Stimulated activated CD4-positive, alpha-beta T cell treated with anti-CD3 and anti-CD28 coated beads, Interleukin-15, amount 100 ng/mL, for 48 hours (primary cell): ENCODE data around the gene XRN1.
"Not testable (repeated sequence)": the region's sequence is repeated elsewhere in the genome, so short reads cannot be mapped to it uniquely, and the experiment has no call there.

ENCODE experiments used
- DNase-seq, 2 donors: peaks; one replicate each; pipeline ENCODE4 v3.0.0-alpha.2; 2020; ENCODE audit warnings: low read depth in 2 of 2

Gene XRN1

DNA sequence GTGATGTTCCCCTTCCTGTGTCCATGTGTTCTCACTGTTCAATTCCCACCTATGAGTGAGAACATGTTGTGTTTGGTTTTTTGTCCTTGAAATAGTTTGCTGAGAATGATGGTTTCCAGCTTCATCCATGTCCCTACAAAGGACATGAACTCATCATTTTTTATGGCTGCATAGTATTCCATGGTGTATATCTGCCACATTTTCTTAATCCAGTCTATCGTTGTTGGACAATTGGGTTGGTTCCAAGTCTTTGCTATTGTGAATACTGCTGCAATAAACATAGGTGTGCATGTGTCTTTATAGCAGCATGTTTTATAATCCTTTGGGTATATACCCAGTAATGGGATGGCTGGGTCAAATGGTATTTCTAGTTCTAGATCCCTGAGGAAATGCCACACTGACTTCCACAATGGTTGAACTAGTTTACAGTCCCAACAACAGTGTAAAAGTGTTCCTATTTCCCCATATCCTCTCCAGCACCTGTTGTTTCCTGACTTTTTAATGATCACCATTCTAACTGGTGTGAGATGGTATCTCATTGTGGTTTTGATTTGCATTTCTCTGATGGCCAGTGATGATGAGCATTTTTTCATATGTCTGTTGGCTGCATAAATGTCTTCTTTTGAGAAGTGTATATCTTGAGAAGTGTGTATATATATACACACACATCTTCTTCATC is 123.4 kb downstream of the XRN1 start:
- DNase-seq: not testable (repeated sequence)

DNA sequence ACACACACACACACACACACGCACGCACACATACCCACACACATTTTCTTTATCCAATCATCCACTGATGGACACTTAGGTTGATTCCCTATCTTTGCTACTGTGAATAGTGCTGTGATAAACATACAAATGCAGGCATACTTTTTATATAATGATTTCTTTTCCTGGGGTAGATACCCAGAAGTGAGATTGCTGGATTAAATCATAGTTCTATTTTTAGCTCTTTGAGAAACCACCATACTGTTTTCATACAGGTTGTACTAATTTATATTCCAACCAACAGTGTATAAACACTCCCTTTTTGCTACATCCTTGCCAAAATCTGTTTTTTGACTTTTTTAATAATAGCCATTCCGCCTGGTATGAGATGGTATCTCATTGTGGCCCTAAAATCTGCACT is 127.9 kb downstream of the XRN1 start:
- DNase-seq: no peak

DNA sequence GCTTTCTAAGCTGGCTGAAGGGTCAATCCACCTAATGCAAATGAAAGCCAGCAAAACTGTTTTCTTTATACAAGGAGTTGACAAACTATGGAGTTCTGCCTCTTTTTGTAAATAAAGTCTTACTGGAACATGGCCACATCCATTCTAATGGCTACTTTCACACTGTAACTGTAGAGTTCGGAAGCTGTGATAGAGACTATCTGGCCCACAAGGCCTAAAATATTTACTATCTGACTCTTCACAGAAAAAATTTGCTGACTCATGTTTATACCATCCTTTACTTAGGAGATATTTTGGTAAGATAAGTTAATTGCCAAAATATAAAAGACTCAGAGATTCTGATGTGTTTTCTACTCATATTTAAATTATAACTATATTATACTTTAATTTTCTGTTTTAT is 128.7 kb downstream of the XRN1 start:
- DNase-seq: no peak

DNA sequence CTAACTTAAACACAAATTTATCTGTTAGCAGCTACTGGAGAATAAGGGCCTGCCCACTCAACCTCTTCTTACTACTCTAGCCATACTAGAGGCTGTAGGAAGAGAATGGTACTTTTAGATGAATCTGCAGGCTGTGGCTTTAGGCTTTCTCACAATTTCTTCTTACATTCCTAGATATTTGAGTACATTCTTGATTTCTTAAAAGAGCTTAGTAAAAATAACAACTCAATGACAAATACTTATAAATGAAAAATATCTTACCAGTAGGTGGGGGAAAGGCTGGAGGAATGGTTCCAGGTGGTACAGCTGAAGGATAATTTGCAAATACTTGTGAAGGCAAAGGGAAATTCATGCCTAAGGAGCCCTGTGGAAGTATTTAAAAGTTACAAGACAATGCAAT is 129.5 kb downstream of the XRN1 start:
- no peak for DNase-seq

DNA sequence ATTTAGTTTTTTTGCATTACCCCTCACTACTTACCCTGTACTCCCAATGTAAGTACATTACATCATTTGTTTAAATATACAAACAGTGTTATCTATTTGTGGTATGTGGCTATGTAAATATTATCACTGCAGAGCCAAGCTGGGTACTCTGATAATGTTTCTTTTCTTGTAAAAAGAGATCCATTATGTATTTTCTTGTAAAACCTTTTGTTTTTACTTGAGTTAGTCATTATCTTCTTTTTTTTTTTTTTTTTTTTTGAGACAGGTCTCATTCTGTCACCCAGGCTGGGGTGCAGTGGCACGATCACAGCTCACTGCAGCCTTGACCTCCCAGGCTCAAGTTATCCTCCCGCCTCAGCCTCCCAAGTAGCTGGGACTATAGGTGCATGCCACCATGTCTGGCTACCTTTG is 131.9 kb downstream of the XRN1 start:
- not testable (repeated sequence) for DNase-seq

DNA sequence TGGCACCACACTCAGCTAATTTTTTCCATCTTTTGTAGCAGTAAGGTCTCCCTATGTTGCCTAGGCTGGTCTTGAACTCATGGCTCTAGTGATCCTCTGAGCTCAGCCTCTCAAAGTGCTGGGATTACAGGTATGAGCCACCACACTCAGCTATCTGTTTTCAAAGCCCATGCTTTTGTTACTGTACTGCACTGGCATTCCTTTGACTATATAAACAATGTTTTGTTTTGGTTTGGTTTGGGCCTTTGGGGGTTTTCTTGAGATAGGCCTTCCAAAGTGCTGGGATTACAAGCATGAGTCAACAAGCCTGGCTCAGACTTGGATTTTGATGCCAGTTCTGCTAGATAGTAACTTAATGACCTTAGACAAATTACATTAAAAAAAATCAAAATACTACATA is 132.8 kb downstream of the XRN1 start:
- no peak for DNase-seq

DNA sequence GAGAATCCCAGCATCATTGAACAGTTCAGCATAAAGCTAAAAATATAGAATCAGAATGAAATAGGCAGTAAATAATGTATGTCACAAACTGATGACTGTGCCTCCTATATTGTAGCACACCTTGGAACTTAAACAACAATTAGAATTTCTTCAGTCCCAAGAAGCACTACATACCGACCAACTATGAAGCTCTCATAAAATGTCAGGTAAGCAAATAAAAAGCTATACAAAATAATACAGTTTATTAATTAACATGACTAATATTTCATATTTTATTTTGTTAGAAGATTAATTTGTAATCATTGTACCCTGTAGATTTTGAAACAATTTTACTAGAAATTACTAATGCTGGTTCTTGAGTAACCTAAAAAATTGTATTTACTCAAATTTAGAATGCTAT is 137.4 kb downstream of the XRN1 start:
- DNase-seq: no peak

DNA sequence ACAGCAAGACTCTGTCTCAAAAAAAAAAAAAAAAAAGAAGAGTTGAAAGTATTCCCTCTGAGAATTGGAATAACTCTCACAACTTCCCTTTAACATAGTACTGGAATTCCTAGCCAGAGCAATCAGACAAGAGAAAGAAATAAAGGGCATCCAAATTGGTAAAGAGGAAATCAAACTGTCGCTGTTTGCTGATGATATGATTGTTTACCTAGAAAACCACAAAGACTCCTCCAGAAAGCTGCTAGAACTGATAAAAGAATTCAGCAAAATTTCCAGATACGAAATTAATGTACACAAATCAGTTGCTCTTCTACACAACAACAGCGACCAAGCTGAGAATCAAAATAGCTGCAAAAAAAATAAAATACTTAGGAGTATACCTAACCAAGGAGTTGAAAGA is 145.0 kb downstream of the XRN1 start:
- not testable (repeated sequence) for DNase-seq

DNA sequence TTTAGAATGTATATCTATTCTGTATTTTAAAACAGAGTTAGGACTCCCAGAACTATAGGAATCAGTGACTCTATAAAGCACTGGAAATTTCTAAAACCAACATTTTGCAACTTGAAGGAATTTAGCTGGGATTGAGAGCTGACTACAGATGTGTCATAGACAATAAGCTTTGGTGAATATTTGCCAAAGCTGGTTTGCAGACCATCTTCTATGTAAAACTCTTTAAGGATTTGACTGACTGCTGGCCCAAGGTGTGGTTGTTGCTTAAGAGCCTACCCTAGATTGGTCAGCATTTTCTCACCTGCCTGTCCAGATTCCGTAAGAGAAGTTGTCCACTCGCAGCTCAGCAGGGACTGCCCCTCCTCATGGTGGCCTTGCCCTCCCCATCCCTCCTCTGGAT is 149.2 kb downstream of the XRN1 start:
- DNase-seq: no peak

DNA sequence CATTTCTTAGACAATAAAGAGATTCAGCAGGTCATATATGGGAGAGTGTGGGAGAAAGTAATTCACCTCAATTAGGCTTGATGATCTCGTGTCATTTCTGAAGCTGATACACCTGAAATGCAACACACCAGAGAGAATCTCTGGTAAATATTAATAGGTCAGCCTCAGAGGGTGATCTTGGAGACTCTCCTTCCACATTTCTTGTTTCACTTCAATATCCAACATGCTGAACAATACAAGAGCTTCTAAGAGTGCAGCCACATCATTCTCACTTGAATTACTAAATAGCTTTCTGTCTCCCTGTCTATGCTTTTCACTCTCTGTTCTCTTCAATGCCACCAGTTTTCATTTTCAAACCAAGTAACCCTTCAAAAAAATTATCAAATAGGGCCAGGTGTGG is 151.3 kb downstream of the XRN1 start:
- no peak for DNase-seq

DNA sequence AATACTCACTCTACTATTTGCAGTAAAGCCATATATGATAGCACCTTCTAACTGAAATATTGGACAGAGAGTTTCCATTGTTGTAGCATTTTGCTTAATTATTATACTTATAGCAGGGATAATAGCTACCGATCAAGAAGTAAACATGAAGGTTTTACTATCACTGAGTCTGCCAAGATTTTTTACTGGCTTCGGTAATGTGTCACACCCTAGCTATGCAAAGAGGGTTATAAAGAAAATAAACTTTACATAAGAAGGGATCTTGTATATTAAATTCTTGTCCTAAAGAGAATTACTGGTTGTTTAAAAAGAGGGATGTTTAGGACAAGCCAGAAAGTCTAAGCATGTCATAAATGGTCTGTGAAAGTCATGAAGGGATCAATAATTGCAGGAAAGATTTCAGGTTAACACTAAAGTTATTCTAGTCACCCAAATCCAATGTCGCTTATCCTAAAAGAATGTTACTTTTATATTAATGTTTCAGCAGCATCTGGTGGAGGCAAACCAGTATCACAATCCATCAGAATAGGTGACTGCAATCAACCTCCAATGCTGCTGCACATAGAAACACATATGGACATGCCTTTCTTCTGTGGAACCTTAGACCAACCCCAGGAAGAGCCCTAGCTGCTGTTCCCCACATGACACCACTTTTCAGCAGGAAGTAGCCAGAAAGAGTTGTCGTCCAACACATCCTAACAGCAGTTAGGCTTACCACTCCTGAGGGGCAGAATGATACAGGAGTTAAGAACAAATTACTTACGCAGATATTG is 159.8 kb downstream of the XRN1 start:
- DNase-seq: no peak

DNA sequence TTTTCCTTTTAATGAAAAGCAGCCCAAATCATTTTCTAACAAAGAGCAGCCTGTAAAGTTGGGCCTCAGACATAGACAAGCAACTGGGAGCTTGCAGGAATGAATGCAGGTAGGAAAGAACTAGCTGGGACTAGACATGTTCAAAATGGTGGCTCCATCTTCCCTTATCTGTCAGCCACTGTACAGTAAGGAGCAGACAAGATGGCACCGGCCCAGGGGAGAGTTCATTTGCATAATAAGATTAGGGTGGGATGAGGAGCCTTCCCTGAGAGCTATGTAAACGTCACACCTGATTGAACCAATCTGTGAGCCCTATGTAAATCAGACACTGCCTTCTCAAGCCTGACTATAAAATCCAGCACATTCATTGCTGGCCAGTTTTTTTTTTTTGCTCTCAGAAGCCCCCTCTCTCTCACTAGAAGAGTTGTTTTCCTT is 162.7 kb downstream of the XRN1 start:
- DNase-seq: no peak

DNA sequence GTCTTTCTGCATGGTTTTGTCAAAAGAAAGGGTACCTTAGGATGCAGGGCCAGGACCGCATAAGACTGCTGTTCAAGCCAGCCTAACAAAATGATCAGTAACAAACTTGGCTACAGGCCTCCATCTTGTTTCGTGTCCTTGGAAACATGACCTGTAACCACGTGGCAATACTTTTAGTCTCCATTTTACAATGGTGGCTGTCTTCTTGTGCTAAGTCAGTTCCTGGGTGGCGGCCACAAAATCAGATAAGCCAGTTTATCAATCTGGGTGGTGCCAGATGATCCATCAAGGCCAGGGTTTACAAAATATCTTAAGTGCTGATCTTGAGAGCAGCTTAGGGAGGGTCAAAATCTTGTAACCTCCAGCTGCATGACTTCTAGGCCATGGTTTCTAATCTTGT is 165.3 kb downstream of the XRN1 start:
- DNase-seq: no peak

DNA sequence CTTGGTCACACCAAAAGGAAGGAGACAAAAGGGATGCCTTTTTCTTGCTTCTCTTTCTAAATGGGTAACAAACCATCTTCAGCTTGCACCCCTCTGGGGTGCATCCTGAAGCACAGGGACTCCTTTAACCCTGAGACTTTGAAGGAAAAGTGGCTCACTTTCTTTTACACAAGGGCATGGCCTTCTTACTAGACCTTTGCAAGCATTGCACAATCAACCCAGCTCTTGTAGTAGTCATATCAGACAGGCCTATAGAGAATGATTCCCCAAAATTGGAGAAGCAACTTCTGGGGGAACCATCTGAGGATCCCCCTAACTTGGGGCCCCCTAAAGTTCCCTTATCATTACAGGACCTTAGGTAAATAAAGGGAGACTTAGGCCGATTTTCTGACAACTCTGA is 166.4 kb downstream of the XRN1 start:
- DNase-seq: no peak

DNA sequence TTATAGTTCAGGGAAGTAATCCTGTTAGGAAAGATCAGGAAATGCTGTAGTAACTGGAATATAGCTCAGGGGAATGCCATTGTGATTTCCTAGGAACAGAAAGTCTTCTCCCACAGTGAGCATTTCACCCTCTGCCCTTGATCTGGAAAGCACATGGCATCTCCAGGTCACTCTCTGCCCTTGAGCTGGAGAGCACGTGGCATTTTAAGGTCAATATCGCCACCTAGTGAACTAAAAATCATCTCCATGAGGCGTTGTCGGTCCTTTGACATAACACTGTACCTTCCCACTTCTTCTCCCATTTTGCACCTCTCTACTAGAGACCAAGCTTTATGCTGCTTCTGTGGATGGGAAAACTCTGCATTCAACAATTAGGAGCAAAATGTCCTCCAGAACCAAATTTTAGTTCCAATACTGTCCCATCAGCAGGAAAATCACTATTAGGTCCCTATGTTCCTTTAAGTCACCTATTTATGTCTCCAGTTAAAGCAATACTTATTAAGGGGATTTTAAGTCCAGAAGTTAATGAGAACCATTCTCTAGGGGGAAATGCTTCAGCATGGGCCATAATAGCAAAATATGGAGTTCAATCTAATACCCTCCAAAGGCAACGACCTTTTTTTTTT is 167.8 kb downstream of the XRN1 start:
- DNase-seq: peak in 1 of 2 donors; percentile 6

DNA sequence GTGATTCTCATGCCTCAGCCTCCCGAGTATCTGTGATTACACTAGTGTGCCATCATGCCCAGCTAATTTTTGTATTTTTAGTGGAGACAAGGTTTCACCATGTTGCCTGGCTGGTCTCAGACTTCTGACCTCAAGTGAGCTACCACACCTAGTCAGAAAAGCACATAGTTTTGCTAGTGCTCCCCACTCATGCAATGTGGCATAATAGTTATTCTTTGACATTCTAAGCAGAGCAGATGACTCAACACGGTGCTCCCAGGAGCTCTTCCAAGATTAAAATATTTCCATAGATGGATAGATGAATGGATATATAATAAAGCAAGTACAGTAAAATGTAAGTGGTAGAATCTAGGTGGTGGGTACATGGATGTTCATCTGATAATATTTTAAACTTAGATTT is 169.4 kb downstream of the XRN1 start:
- no peak for DNase-seq

DNA sequence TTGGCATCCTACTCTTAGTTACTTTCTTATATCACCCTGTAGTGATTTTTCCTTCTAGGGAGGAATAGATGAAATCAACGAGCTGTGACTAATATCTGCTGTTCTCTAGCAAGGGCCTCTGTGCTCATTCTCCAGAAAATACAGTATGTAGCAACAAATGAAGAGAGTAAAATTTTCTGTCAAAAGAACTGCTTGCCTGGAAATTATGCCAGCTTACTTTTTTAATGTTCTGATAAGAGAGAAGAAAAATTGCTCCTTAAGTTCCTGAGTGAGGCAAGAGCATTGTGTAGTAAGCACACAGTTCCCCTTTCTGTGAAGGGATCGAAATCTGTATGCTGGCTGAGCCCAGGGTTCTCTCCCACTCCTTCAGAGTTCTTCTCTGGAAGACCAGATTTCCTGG is 171.1 kb downstream of the XRN1 start:
- no peak for DNase-seq

DNA sequence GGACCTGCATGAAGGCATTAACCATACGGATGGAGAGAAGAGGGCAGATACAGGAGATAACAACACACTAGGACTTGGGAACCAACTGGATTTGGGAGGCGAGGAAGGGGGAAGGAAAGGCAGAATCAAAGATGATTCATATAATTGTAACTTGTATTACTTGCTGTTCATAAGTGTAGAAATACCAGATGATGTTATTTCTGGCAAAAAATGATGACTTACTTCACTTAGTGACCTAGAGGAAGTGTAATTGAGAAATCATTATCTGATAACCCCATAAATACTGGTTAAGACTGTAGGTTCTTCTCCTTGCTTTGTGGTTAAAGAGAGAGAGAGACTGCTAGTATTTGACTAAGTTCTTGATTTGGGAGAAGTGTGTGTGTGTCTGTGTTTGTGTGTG is 172.0 kb downstream of the XRN1 start:
- DNase-seq: no peak

DNA sequence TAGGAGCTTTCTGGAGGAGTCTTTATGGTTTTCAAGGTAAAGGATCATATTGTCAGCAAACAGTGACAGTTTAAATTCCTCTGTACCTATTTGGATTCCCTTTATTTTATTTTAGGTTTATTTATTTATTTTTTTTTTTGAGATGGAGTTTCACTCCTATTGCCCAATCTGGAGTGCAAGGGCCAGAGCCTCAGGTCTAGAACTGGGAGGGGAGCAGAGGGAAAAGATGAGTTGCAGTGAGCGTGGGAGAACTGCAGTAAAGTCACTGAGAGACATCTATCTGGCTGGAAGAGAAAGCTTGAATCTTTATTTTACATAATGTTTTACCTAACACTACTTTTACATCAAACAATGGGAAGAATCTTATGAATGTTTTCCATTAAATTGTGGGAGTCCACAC is 172.9 kb downstream of the XRN1 start:
- no peak for DNase-seq

DNA sequence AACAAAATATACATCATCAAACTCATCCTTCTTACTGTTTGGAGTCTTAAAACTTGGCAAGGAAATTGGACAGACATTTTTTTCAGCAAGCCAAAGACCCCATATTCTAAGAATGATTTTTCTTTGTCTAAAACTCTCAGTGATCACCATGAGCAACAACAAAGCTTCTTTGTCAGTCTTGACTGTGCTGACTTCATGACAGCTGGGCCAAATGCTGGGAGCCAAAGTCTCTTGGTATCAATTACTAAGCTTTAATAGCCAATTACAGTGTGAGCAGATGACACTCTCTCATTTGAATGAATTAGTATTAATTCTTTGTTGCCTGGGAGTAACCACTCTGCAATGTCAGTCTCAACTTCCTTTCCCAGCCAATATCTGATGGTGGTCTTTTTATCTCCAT is 174.3 kb downstream of the XRN1 start:
- DNase-seq: no peak

DNA sequence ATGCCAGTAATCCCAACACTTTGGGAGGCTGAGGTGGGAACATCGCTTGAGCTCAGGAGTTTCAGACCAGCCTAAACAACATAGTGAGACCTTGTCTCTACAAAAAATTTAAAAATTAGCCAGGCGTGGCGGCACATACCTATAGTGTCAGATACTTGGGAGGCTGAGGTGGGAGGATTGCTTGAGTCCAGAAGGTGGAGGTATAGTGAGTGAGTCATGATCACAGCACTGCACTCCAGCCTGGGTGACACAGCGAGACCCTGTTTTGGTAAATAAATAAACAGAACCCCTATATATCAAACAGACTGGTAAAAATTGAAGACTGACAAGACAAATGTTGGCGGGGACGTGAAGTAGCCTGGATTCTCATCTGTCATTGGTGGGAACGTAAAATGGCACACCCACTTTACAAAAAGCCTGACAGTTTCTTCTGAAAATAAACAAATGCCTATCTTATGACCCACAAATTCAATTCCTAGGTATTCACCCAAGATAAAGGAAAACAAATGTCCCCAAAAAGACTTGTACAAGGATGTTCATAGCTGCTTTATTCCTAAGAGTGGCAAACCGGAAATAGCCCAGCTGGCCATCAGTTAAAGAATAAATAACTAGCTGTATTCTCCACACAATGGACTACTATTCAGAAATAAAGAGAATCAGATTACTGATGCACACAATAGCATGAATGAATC is 175.5 kb downstream of the XRN1 start:
- DNase-seq: no peak

DNA sequence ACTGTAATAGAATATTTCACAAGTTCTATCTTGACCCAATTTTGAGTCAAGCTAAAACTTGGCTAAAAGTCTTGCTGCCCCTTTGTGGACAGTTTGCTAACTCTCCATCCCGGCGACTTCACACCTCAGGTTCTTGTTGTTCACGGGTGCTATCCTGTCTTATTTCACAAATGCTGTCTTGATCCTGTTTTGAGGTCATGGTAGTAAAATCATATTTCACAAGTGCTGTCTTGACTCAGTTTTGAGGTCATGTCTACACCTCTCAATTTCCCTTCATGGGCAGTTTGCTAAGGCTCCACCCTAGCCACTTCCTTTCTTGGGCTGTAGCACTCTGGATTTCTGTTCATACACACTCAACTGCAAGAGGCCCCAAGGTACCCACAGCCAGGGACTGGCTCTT is 177.4 kb downstream of the XRN1 start:
- no peak for DNase-seq

DNA sequence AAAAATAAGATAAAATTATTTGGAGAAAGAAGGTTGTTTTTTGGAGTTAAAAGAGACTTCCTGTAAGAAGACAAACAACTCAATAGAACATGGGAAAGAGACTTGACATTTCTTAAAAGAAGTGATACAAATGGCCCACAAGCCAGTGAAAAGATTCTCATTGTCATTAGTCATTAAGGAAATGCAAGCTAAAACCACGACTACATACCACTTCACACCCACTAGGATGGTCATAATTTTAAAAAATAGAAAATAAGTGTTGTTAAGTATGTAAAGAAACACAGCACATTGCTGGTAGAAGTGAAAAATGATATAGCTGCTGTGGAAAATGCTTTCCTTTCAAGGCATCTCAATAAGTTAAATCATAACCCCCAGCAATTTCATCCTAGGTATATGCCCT is 178.1 kb downstream of the XRN1 start:
- no peak for DNase-seq
